A549 (cell line): ENCODE measurements around the gene POLR2J3.
"Not testable (repeated sequence)": the region's sequence is repeated elsewhere in the genome, so short reads cannot be mapped to it uniquely, and the experiment has no call there.

Experiments
- CEBPB ChIP-seq, 2 experiments: fragments of >200 bp in 1 of 2; sonication (Bioruptor Twin) in 1 of 2; formaldehyde crosslinking in 1 of 2; IDR thresholded peaks; 2 replicates each; pipeline ENCODE4 v1.6.1; 2012 to 2016
- ELK1 ChIP-seq: fragments of 150-350 bp; IDR thresholded peaks from 2 replicates; pipeline ENCODE4 v1.6.1; 2014; ENCODE audit warnings: low read depth, mild to moderate bottlenecking, low read length
- EP300 ChIP-seq, 2 experiments: fragments of >200 bp; sonication (Bioruptor Twin); formaldehyde crosslinking; IDR thresholded peaks; 2 replicates in 1 of 2; 3 replicates in 1 of 2; pipeline ENCODE4 v1.6.1; 2016 to 2017
- FOSB ChIP-seq: fragments of 250-450 bp; sonication (Bioruptor Pico); IDR thresholded peaks from 2 replicates; pipeline ENCODE4 v1.5.0; 2020; ENCODE audit warnings: mild to moderate bottlenecking, moderate library complexity
- MAFK ChIP-seq: fragments of 450-650 bp; IDR thresholded peaks from 2 replicates; pipeline ENCODE4 v1.6.1; 2014; ENCODE audit not compliant: partially characterized antibody
- MYC ChIP-seq: IDR thresholded peaks from 2 replicates; pipeline ENCODE4 v1.6.1; 2012; ENCODE audit warnings: mild to moderate bottlenecking, inconsistent platforms, low read length, improper control_type of control experiment, borderline replicate concordance
- NFE2L2 ChIP-seq: fragments of 150-350 bp; conservative IDR thresholded peaks from 2 replicates; pipeline ENCODE4 v1.6.1; 2014; ENCODE audit warnings: low read length
- POLR2A ChIP-seq: IDR thresholded peaks from 2 replicates; pipeline ENCODE4 v1.6.1; 2012; ENCODE audit warnings: mild to moderate bottlenecking, low read length
- RCOR1 ChIP-seq: fragments of 150-350 bp; IDR thresholded peaks from 2 replicates; pipeline ENCODE4 v1.6.1; 2014; ENCODE audit warnings: antibody characterized with exemption, low read length, low read depth
- REST ChIP-seq: fragments of 200-600 bp; sonication (generic); IDR thresholded peaks from 2 replicates; pipeline ENCODE4 v1.6.1; 2016; ENCODE audit warnings: antibody characterized with exemption, mild to moderate bottlenecking, moderate library complexity
- SREBF2 ChIP-seq: fragments of 450-650 bp; IDR thresholded peaks from 2 replicates; pipeline ENCODE4 v1.6.1; 2014; ENCODE audit warnings: mild to moderate bottlenecking, moderate library complexity
- USF2 ChIP-seq: fragments of 450-650 bp; IDR thresholded peaks from 2 replicates; pipeline ENCODE4 v1.6.1; 2014; ENCODE audit warnings: antibody characterized with exemption
- TF ChIP-seq, protein P1 (sequence below): fragments of >200 bp; sonication (Bioruptor Twin); formaldehyde crosslinking; IDR thresholded peaks from 3 replicates; pipeline ENCODE4 v1.5.1; 2016
- TF ChIP-seq, protein P2 (sequence below): IDR thresholded peaks from 2 replicates; pipeline ENCODE4 v1.6.1; 2012

DNA sequence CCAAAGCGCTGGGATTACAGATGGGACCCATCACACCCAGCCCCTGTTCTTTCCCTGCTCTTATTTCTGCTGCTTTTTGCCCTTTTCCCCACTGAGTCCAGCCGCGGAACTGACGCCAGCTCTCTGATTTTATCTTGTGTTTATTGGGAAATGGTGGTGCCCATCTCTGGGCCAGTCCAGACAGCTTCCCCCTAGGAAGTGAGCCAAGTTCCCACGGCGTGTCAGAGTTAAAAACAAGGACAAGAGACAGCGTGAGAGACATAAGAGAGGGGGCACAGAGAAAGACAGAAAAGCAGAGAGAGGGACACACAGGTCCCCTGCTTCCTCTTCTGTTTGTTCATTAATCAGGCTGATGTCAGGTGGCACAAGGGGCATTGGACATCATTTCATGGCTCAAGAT is 40.8 kb downstream of the POLR2J3 start:
- not testable (repeated sequence) for TF ChIP-seq ELK1; MYC; POLR2A; SREBF2; USF2; CEBPB (IDR thresholded peaks at IDR 0.05); MAFK; FOSB; REST; NFE2L2; EP300 (IDR thresholded peaks at IDR 0.05); RCOR1
- TF ChIP-seq, protein P1, sequence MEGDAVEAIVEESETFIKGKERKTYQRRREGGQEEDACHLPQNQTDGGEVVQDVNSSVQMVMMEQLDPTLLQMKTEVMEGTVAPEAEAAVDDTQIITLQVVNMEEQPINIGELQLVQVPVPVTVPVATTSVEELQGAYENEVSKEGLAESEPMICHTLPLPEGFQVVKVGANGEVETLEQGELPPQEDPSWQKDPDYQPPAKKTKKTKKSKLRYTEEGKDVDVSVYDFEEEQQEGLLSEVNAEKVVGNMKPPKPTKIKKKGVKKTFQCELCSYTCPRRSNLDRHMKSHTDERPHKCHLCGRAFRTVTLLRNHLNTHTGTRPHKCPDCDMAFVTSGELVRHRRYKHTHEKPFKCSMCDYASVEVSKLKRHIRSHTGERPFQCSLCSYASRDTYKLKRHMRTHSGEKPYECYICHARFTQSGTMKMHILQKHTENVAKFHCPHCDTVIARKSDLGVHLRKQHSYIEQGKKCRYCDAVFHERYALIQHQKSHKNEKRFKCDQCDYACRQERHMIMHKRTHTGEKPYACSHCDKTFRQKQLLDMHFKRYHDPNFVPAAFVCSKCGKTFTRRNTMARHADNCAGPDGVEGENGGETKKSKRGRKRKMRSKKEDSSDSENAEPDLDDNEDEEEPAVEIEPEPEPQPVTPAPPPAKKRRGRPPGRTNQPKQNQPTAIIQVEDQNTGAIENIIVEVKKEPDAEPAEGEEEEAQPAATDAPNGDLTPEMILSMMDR = not testable (repeated sequence)
- TF ChIP-seq, protein P2, sequence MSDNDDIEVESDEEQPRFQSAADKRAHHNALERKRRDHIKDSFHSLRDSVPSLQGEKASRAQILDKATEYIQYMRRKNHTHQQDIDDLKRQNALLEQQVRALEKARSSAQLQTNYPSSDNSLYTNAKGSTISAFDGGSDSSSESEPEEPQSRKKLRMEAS = not testable (repeated sequence)
